GM10248 (cell line): Measurements from ENCODE around the gene AIF1L.

Source experiments
- CTCF ChIA-PET: fragments of 300-600 bp; sonication (Branson Sonifier 250); formaldehyde crosslinking; extraction: SDS; loops from one replicate; lab custom pipeline; 2021; ENCODE audit warnings: antibody characterized with exemption; lab: Yijun Ruan, JAX
- POLR2A ChIA-PET: fragments of 350-650 bp; sonication (Branson Sonifier 250); formaldehyde crosslinking; extraction: SDS; loops from one replicate; lab custom pipeline; 2020; ENCODE audit warnings: antibody characterized with exemption; lab: Yijun Ruan, JAX
- DNase-seq: peaks from one replicate; pipeline ENCODE4 v3.0.0; 2012; ENCODE audit errors: extremely low spot score
- TF ChIP-seq, protein P1 (sequence below): IDR thresholded peaks from 2 replicates; pipeline ENCODE4 v1.5.1; 2012; ENCODE audit warnings: mild to moderate bottlenecking, low read depth; ENCODE audit errors: extremely low read depth, missing control alignments, control extremely low read depth

The AIF1L gene

DNA sequence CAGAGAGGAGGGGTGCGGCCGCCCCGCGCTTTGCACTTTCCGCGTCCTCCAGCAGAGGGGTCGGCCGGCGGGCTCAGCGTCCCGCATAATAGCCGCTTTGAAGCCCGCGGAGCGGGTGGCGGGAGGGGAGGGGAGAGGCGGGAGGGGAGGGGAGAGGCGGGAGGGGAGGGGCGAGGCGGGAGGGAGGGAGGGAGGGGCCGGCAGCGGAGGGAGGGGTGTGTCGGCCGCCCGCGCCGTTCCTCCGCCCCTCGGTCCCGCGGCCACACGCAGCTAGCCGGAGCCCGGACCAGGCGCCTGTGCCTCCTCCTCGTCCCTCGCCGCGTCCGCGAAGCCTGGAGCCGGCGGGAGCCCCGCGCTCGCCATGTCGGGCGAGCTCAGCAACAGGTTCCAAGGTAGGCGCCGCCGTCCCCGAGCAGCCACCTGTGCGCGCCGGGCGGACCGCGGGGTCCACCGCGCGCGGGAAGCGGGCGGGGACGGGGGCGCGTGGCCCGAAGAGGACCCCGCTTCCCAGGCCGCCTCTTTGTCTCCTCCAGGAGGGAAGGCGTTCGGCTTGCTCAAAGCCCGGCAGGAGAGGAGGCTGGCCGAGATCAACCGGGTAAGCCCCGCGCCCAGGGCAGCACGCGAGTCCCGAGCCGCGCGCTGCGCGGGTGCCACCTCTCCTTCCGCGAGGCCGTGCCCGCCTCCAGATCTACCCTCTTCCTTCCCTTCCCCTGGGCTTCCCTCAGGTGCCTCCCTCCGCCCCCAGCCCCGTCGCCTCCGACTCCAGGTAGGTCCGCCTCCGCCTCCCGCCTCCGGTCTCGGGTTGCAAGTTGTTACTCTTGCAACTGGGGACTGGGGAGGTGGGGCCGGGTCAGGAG lies at the start of gene AIF1L:
AIF1L (plus strand) TSS at position 263 of the 857 bp plus-strand sequence; CDS start at position 362, 99 bp downstream.
- TF ChIP-seq, protein P1, sequence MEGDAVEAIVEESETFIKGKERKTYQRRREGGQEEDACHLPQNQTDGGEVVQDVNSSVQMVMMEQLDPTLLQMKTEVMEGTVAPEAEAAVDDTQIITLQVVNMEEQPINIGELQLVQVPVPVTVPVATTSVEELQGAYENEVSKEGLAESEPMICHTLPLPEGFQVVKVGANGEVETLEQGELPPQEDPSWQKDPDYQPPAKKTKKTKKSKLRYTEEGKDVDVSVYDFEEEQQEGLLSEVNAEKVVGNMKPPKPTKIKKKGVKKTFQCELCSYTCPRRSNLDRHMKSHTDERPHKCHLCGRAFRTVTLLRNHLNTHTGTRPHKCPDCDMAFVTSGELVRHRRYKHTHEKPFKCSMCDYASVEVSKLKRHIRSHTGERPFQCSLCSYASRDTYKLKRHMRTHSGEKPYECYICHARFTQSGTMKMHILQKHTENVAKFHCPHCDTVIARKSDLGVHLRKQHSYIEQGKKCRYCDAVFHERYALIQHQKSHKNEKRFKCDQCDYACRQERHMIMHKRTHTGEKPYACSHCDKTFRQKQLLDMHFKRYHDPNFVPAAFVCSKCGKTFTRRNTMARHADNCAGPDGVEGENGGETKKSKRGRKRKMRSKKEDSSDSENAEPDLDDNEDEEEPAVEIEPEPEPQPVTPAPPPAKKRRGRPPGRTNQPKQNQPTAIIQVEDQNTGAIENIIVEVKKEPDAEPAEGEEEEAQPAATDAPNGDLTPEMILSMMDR, result no peak
- ChIA-PET CTCF (no interaction called here), POLR2A (no interaction called here)
- no peak for DNase-seq

DNA sequence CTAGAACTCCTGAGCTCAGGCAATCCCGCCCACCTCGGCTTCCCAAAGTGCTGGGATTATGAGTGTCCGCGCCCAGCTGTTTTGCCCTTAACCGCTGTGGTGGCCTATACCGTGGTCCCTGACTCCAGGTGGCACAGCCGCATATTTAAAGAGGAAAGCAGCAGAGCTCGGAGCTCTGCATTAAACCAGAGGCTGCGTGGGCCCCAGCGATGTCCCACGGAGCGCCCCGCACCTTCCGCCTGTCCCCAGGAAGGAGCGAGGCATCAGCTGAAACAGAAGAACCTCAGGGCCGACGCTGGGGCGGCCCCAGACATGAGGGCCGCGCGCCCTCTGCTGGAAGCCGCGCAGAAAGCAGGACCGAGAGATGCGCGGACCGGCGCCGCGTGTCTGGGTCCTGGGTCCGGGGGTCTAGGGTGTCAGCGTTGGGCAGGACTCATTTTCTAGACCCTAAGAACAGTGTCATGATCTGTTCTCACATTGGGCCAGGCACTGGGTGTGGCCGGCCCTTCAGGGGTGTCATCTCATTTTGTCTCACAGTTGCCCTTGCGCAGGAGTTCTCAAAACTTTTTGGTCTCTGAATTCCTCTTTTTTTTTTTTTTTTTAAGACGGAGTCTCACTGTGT lies 49.6 kb upstream of the AIF1L start:
- ChIA-PET CTCF (interaction anchor here (0.6 to 4.7 kb wide), 49 partner anchors 10 to 584 kb away, joined by 3 to 73 read pairs (median 4); partner anchors contain the start of gene EXOSC2), POLR2A (no interaction called here)
- TF ChIP-seq, protein P1, result peak; percentile 96
- DNase-seq, result peak; percentile 88

DNA sequence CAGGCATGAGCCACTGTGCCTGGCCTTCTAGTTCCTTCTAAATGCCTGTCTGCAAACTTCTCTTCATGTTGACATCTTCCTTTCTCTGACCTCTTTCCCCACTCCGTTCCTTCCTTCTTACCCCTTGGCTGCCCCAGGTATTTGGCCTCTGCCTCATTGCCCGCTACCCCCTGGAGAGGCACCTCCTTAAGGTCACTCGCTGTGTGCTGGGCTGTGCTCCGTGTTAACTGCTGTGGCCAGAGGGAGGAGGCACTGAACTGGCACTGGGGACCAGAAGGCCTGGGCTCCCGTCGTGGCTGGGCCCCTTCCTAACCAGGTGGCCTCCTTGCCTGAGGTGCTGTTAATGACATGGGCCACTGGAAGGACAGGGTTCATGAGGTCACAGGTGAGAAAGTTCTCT lies 48.0 kb upstream of the AIF1L start:
- POLR2A ChIA-PET, result no interaction called here

DNA sequence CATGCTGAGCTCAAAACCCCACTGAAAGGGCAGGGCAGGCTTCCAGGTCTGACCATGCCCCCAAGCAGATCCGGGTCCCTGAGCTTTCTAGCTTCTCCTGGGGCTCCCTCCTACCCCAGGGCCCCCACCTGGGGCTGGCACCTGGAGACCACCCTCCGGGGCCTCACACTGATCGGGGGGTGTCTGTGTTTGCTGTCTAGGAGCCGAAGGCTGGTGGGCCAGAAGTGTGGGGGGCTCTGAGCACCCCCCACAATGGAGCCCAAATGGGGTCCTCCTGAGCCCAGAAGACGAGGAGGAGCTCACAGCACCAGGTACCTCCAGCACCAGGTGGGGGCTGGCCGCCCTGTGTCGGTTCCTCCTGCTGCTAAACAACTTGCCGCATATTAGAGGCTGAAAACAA lies 47.5 kb upstream of the AIF1L start:
- no peak for DNase-seq
- ChIA-PET CTCF (interaction anchor here (1.7 to 4.7 kb wide), 3 partner anchors 9 to 288 kb away, joined by 5 to 73 read pairs (median 12); no protein-coding TSS in a partner anchor), POLR2A (no interaction called here)
- TF ChIP-seq, protein P1, result no peak

More for the DNA sequence above, 48.0 kb upstream of the AIF1L start:
- CTCF ChIA-PET, result interaction anchor here (1.7 to 4.7 kb wide), 2 partner anchors 9 to 180 kb away, joined by 12 to 73 read pairs; no protein-coding TSS in a partner anchor
- TF ChIP-seq, protein P1, result no peak
- no peak for DNase-seq

DNA sequence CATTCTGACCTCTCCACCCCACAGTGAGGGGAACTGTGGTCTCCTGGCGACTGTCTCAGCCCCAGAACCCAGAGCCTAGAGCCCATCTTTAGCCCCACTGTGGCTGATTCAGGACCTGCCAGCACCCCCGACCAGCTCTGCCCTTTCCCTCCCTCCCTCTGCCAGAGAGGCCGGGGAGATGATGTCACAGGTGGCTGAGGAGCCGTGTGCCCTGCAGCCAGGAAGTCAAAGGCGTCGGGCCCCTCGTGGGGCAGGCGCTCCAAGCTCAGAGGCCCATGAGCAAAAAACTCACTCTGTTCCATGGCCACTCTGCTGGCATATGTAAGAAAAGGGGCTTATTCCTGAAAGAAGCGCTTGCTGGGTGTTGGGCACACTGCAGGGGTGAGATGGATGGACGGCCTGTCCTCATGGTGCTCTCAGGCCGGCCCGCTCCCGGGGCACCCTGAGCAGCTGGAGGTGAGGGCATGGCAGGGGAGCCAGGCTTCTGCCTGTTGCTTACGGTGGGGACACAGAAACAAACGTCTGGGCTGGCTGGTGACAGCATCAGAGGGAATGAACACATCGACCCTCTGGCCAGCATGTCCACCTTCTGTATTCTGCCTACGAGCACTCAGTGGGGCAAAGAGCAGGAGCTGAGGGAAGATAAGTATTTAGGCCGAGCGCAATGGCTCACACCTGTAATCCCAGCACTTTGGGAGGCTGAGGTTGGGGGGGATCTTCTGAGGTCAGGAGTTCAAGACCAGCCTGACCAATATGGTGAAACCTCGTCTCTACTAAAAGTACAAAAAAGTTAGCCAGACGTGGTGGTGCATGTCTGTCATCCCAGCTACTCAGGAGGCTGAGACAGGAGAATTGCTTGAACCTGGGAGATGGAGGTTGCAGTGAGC lies 46.3 kb upstream of the AIF1L start:
- ChIA-PET POLR2A (interaction anchor here (0.6 kb wide), 1 partner anchor 25 kb away, joined by 3 read pairs; no protein-coding TSS in a partner anchor), CTCF (interaction anchor here (0.8 to 4.7 kb wide), 5 partner anchors 7 to 286 kb away, joined by 3 to 73 read pairs (median 5); no protein-coding TSS in a partner anchor)
- no peak for DNase-seq
- TF ChIP-seq, protein P1, result no peak
